ENCODE measurements around the gene CLBA1. TPM values are rescaled to one million over a fixed set of nuclear protein-coding genes. Genes with fewer than 3 reads are reported as not detected.

The CLBA1 gene
- total RNA-seq, 1 donor: 12.3 TPM

- Histone ChIP-seq H2AFZ (ENCODE audit: low read length) (no peak overlapping the region), H3K4me1 (ENCODE audit: insufficient read depth, low read length) (peaks cover 8% of the 10 kb centered on the region), H4K20me1 (ENCODE audit: insufficient read depth, low read length) (no peaks in the 10 kb centered on the region), H3K79me2 (ENCODE audit: insufficient read depth, low read length) (peaks cover 11% of the 10 kb centered on the region), H3K27me3 (ENCODE audit: insufficient read depth, low read length) (no peaks in the 10 kb centered on the region), H3K36me3 (ENCODE audit: insufficient read depth, low read length) (no peaks in the 10 kb centered on the region), H3K4me2 (ENCODE audit: insufficient read depth, low read length) (no peak overlapping the region), H3K9me3 (ENCODE audit: low read depth, low read length) (no peaks in the 10 kb centered on the region), H3K27ac (ENCODE audit: low read depth, low read length) (no peak overlapping the region), H3K4me3 (ENCODE audit: insufficient read depth, low read length) (no peak overlapping the region)
- peak; percentile 58 for DNase-seq (ENCODE audit: insufficient read length, low spot score, missing footprints)
- TF ChIP-seq, protein P1, sequence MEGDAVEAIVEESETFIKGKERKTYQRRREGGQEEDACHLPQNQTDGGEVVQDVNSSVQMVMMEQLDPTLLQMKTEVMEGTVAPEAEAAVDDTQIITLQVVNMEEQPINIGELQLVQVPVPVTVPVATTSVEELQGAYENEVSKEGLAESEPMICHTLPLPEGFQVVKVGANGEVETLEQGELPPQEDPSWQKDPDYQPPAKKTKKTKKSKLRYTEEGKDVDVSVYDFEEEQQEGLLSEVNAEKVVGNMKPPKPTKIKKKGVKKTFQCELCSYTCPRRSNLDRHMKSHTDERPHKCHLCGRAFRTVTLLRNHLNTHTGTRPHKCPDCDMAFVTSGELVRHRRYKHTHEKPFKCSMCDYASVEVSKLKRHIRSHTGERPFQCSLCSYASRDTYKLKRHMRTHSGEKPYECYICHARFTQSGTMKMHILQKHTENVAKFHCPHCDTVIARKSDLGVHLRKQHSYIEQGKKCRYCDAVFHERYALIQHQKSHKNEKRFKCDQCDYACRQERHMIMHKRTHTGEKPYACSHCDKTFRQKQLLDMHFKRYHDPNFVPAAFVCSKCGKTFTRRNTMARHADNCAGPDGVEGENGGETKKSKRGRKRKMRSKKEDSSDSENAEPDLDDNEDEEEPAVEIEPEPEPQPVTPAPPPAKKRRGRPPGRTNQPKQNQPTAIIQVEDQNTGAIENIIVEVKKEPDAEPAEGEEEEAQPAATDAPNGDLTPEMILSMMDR (IDR thresholded peaks at IDR 0.05; ENCODE audit: extremely low read depth, low read depth, low read length): no peak
Measured at GRCh38 chr14:104983231-104983721, 2.3 kb upstream of the CLBA1 start.

- Histone ChIP-seq H3K36me3 (ENCODE audit: insufficient read depth, low read length) (no peaks in the 10 kb centered on the region), H3K4me1 (ENCODE audit: insufficient read depth, low read length) (peaks cover 8% of the 10 kb centered on the region), H3K9me3 (ENCODE audit: low read depth, low read length) (no peaks in the 10 kb centered on the region), H3K4me2 (ENCODE audit: insufficient read depth, low read length) (no peak overlapping the region), H3K4me3 (ENCODE audit: insufficient read depth, low read length) (no peak overlapping the region), H3K27me3 (ENCODE audit: insufficient read depth, low read length) (no peaks in the 10 kb centered on the region), H3K79me2 (ENCODE audit: insufficient read depth, low read length) (peaks cover 11% of the 10 kb centered on the region), H2AFZ (ENCODE audit: low read length) (no peak overlapping the region), H4K20me1 (ENCODE audit: insufficient read depth, low read length) (no peaks in the 10 kb centered on the region), H3K27ac (ENCODE audit: low read depth, low read length) (no peak overlapping the region)
- TF ChIP-seq, protein P1 (IDR thresholded peaks at IDR 0.05; ENCODE audit: extremely low read depth, low read depth, low read length): no peak
- peak; percentile 75 for DNase-seq (ENCODE audit: insufficient read length, low spot score, missing footprints)
Measured at GRCh38 chr14:104984056-104984894, 1.3 kb upstream of the CLBA1 start.

DNA sequence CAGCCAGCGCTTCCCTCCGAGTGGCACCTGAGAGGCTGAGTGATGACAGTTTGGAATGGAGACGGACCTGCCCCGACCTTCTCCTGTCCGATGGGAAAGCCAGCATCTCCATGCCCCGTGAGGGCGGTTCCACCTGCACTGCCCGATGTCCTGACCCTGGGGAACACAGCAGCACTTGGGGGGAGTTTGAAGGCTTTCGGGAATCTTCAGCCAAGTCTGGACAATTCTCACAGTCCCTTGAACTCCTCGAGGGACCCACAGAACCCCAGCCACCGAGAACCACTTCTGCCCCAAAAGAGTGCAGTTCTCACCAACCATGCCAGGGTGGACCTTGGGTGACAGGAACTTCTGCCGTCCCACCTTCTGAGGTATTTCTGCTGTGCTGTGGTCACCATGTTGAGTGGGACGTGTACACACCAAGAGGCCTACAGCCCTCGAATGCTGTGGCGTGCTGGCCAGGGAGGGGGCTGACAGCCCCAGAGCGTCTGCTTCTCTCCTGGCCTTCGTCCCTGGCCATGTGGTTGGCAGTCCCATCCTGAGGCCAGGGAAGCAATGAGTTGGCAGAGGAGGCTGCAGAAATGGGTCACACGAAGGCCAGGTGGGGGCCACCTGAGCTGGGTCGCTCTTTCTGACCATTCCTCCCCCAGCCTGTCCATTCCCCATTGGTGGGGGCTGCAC lies 1.0 kb downstream of the CLBA1 start:
- H3K4me2 ChIP-seq (ENCODE audit: insufficient read depth, low read length): peak overlapping the region; percentile 94
- peaks cover 7% of the 10 kb centered on the region for H3K36me3 ChIP-seq (ENCODE audit: insufficient read depth, low read length)
- peak overlapping the region; percentile 83 for H3K4me3 ChIP-seq (ENCODE audit: insufficient read depth, low read length)
- peak; percentile 92 for DNase-seq (ENCODE audit: insufficient read length, low spot score, missing footprints)
- H3K9me3 ChIP-seq (ENCODE audit: low read depth, low read length): no peaks in the 10 kb centered on the region
- H3K79me2 ChIP-seq (ENCODE audit: insufficient read depth, low read length): peaks cover 11% of the 10 kb centered on the region
- peak overlapping the region; percentile 86 for H3K27ac ChIP-seq (ENCODE audit: low read depth, low read length)
- peaks cover 8% of the 10 kb centered on the region for H3K4me1 ChIP-seq (ENCODE audit: insufficient read depth, low read length)
- no peak overlapping the region for H2AFZ ChIP-seq (ENCODE audit: low read length)
- TF ChIP-seq, protein P1 (IDR thresholded peaks at IDR 0.05; ENCODE audit: extremely low read depth, low read depth, low read length): no peak
- no peaks in the 10 kb centered on the region for H3K27me3 ChIP-seq (ENCODE audit: insufficient read depth, low read length)
- no peaks in the 10 kb centered on the region for H4K20me1 ChIP-seq (ENCODE audit: insufficient read depth, low read length)
